Lower lobe of right lung (tissue), 2 donors: ENCODE data around the gene CBX3. TPM values are rescaled to one million over a fixed set of nuclear protein-coding genes. Genes with fewer than 3 reads are reported as not detected.
A peak's percentile ranks its signal among the peaks of the same experiment; 100 is the strongest.
"Not testable (repeated sequence)": the region's sequence is repeated elsewhere in the genome, so short reads cannot be mapped to it uniquely, and the experiment has no call there.

ENCODE experiments used
- ATAC-seq, 2 donors: fragments of 200-7000 bp; cut with Tn5 transposase; one replicate each; pipeline ENCODE4 v1.9.1; 2020 to 2022; ENCODE audit warnings: mild to moderate bottlenecking in 2 of 2, moderate library complexity in 2 of 2
- DNase-seq: peaks from one replicate; pipeline ENCODE4 v3.0.0-alpha.2; 2020
- H3K27ac ChIP-seq: fragments of 200-600 bp; one replicate; pipeline ENCODE4 v1.8.0; 2022
- H3K27me3 ChIP-seq: fragments of 200-600 bp; one replicate; pipeline ENCODE4 v1.8.0; 2022; ENCODE audit warnings: low read depth
- H3K36me3 ChIP-seq: fragments of 200-600 bp; one replicate; pipeline ENCODE4 v1.8.0; 2022; ENCODE audit warnings: mild to moderate bottlenecking
- H3K4me1 ChIP-seq: fragments of 200-600 bp; one replicate; pipeline ENCODE4 v1.8.0; 2022
- H3K4me3 ChIP-seq: fragments of 200-600 bp; one replicate; pipeline ENCODE4 v1.8.0; 2022; ENCODE audit warnings: mild to moderate bottlenecking
- H3K9me3 ChIP-seq: fragments of 200-600 bp; one replicate; pipeline ENCODE4 v1.8.0; 2022
- CTCF ChIP-seq: fragments of 200-600 bp; IDR thresholded peaks from one replicate; pipeline ENCODE4 v1.8.0; 2022; ENCODE audit warnings: antibody characterized with exemption, mild to moderate bottlenecking
- intact Hi-C: fragments of 100-400 bp; cut with DNase I; formaldehyde crosslinking; loops from one replicate; pipeline ENCODE4 v1.11.0; 2022
- total RNA-seq: library from RNA; stranded (reverse); fragmentation: NEBNext Ultra II Directional; extraction: Animal tissue kit (Norgen Biotek cat#: 25700); gene quantifications from one replicate; pipeline ENCODE4 v1.2.1, GENCODE V29; 2021
- donor health status: DM: no; HTN: yes; CAD: no; lungs with severe emphysema.

CBX3 gene
- total RNA-seq, 1 donor from 2014 or later, result 94.3 TPM

GRCh38 chr7:26162431-26162830, 39.1 kb upstream of the CBX3 start:
- no peak for ATAC-seq
- H3K4me3 ChIP-seq, result no peak overlapping the region
- H3K27me3 ChIP-seq, result no peaks in the 10 kb centered on the region
- H3K4me1 ChIP-seq, result no peaks in the 10 kb centered on the region
- no peak overlapping the region for H3K27ac ChIP-seq
- H3K36me3 ChIP-seq, result no peaks in the 10 kb centered on the region
- DNase-seq, result no peak
- H3K9me3 ChIP-seq, result no peaks in the 10 kb centered on the region
- TF ChIP-seq CTCF, result no peak
- intact Hi-C loops, result no loop called here

- H3K4me3 ChIP-seq, H3K36me3 ChIP-seq, H3K27me3 ChIP-seq, H3K9me3 ChIP-seq, DNase-seq, intact Hi-C loops, H3K4me1 ChIP-seq, H3K27ac ChIP-seq, ATAC-seq: not testable (repeated sequence)
Measured at GRCh38 chr7:26163804-26164203, 37.7 kb upstream of the CBX3 start.

DNA sequence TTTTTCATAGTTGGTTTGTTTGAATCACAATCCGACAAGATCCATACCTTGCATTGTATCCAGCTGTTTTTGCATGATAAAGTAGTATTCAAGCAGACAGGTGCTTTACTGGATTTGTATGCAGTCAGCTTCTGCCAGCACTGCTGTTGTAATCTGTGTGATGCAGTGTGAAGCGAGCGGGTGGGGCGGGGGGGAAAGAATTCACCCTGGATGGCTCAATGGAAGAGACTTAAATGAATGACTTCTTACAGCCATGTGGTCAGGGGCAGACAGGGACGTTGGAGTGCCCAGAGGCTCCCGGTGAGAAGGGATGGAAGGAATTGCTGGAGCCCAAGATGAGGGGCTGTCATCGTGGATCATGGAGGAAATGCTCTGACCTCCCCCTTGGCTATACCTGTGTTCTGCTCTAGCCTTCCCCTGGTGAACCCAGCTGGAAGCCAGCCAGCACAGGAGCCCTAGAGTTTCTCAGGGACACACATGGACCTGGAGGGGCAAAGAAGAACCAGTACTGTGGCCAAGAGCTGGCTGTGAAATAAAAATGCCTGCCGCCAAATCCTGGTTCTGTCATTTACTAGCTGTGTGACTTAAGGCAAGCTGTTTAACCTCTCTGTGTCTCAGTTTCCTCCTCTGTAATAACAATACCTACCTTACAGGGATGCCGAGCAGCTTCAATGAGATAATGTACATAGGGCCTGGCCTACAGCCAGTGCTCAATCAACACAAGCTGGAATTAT, 35.4 kb upstream of the CBX3 start:
- Histone ChIP-seq H3K9me3 (no peaks in the 10 kb centered on the region), H3K36me3 (no peaks in the 10 kb centered on the region), H3K27me3 (no peaks in the 10 kb centered on the region), H3K4me1 (no peaks in the 10 kb centered on the region), H3K4me3 (no peak overlapping the region), H3K27ac (no peak overlapping the region)
- no peak for DNase-seq
- intact Hi-C loops, result no loop called here
- no peak for ATAC-seq
- TF ChIP-seq CTCF, result no peak

DNA sequence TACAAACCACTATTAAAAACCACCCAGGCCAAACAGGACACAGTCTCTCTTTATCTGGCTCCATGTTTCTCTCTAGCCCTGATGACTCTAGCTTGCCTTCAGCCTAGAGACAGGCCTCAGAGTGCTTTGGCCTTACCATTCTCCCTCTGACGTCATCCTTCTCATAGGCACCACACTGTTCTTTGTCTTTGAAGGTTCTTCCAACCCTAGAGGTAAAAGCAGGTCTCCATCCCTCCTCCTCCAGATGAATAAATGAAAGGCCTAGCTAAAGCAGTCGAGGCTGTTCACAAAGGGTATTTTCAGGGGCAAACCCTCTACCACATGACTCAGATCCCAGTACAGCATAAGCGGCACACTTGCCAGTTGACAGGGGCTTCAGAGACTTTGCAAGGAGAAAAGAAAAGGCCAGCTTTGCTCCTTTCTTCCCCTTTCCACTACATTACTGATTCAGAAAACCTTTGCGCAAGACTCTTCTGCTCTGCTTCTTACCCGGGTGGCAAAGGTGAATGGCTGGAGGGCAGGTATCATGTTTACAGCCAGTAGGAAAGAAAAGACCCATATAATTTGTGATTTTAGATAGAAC, 34.8 kb upstream of the CBX3 start:
- Histone ChIP-seq H3K9me3 (no peaks in the 10 kb centered on the region), H3K27me3 (no peaks in the 10 kb centered on the region), H3K36me3 (no peaks in the 10 kb centered on the region), H3K27ac (no peak overlapping the region), H3K4me1 (no peaks in the 10 kb centered on the region), H3K4me3 (no peak overlapping the region)
- intact Hi-C loops, result no loop called here
- ATAC-seq (no peak), DNase-seq (no peak)
- no peak for TF ChIP-seq CTCF

GRCh38 chr7:26167303-26167934, 34.1 kb upstream of the CBX3 start:
- ATAC-seq (peak in 1 of 2 donors; percentile 57), DNase-seq (no peak)
- no peak overlapping the region for H3K27ac ChIP-seq
- no peaks in the 10 kb centered on the region for H3K4me1 ChIP-seq
- H3K27me3 ChIP-seq, result no peaks in the 10 kb centered on the region
- H3K36me3 ChIP-seq, result no peaks in the 10 kb centered on the region
- H3K4me3 ChIP-seq, result no peak overlapping the region
- intact Hi-C loops, result no loop called here
- TF ChIP-seq CTCF, result no peak
- no peaks in the 10 kb centered on the region for H3K9me3 ChIP-seq

DNA sequence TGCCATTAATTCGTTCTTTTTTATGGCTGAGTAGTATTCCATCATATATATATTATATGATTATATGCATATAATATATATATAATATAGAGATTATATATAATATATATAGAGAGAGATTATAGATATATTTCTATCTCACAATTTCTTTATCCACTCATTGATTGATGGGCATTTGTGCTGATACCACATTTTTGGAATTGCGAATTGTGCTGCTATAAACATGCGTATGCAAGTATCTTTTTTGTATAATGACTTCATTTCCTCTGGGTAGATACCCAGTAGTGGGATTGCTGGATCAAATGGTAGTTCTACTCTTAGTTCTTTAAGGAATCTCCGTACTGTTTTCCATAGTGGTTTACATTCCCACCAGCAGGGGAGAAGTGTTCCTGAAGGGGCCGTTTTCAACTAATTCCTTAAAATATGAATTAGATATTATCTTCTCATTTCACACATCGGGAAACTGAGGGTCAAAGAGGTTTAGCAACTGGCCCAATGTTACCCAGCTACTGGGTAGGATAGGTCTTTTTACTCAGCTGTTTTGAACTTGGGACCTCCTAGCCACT, 33.0 kb upstream of the CBX3 start:
- Histone ChIP-seq H3K9me3 (no peaks in the 10 kb centered on the region), H3K36me3 (no peaks in the 10 kb centered on the region), H3K27ac (no peak overlapping the region), H3K4me1 (no peaks in the 10 kb centered on the region), H3K4me3 (no peak overlapping the region), H3K27me3 (no peaks in the 10 kb centered on the region)
- intact Hi-C loops, result no loop called here
- TF ChIP-seq CTCF, result no peak
- ATAC-seq (no peak), DNase-seq (no peak)
